ENCODE measurements around the gene KDM5B.

Gene KDM5B

GRCh38 chr1:202807926-202808757, at the start of gene KDM5B:
Gene KDM5B (minus strand): TSS chr1:202808421. CDS start chr1:202808305, 116 bp downstream.
- H3K4me3 ChIP-seq (ENCODE audit: low read length), result peak within 1 kb of the TSS; percentile 86
- DNase-seq (ENCODE audit: low read depth), result peak; percentile 82
- no peak for TF ChIP-seq CTCF (conservative IDR thresholded peaks at IDR 0.05; ENCODE audit: low read length)

- no peak overlapping the region for H3K4me3 ChIP-seq (ENCODE audit: low read length)
- DNase-seq (ENCODE audit: low read depth), result no peak
- no peak for TF ChIP-seq CTCF (conservative IDR thresholded peaks at IDR 0.05; ENCODE audit: low read length)
Observed at GRCh38 chr1:202857136-202857610, 49.0 kb upstream of the KDM5B start.

- no peak for DNase-seq (ENCODE audit: low read depth)
- H3K4me3 ChIP-seq (ENCODE audit: low read length), result no peak overlapping the region
- no peak for TF ChIP-seq CTCF (conservative IDR thresholded peaks at IDR 0.05; ENCODE audit: low read length)
Observed at GRCh38 chr1:202856014-202856413, 47.8 kb upstream of the KDM5B start.

GRCh38 chr1:202854787-202855186, 46.6 kb upstream of the KDM5B start:
- DNase-seq (ENCODE audit: low read depth), result no peak
- no peak for TF ChIP-seq CTCF (conservative IDR thresholded peaks at IDR 0.05; ENCODE audit: low read length)

GRCh38 chr1:202852163-202852904, 44.1 kb upstream of the KDM5B start:
- H3K4me3 ChIP-seq (ENCODE audit: low read length), result no peak overlapping the region
- peak; percentile 63 for TF ChIP-seq CTCF (conservative IDR thresholded peaks at IDR 0.05; ENCODE audit: low read length)
- DNase-seq (ENCODE audit: low read depth), result peak; percentile 62

More at GRCh38 chr1:202854787-202855186, 46.6 kb upstream of the KDM5B start:
- no peak overlapping the region for H3K4me3 ChIP-seq (ENCODE audit: low read length)

GRCh38 chr1:202850593-202851362, 42.6 kb upstream of the KDM5B start:
- TF ChIP-seq CTCF (conservative IDR thresholded peaks at IDR 0.05; ENCODE audit: low read length), result no peak
- no peak for DNase-seq (ENCODE audit: low read depth)
- H3K4me3 ChIP-seq (ENCODE audit: low read length), result no peak overlapping the region

Measured in AG10803 (cell line).